H7 (cell line): ENCODE results near the gene CAMLG. TPM values are rescaled to one million over a fixed set of nuclear protein-coding genes. Genes with fewer than 3 reads are reported as not detected.
A peak's percentile ranks its signal among the peaks of the same experiment; 100 is the strongest.
"Not testable (repeated sequence)": the region's sequence is repeated elsewhere in the genome, so short reads cannot be mapped to it uniquely, and the experiment has no call there.

Experiments used
- DNase-seq: peaks from one replicate; pipeline ENCODE4 v3.0.0; 2012
- H3K27me3 ChIP-seq: 2 replicates; pipeline ENCODE4 v1.6.0; 2011; ENCODE audit warnings: mild to moderate bottlenecking, low read length; ENCODE audit not compliant: control insufficient read depth, insufficient read depth
- H3K36me3 ChIP-seq: replicated peaks from 2 replicates; pipeline ENCODE4 v1.5.1; 2011; ENCODE audit warnings: low read length; ENCODE audit not compliant: control insufficient read depth, insufficient read depth
- H3K4me3 ChIP-seq: 2 replicates; pipeline ENCODE4 v1.5.1; 2011; ENCODE audit warnings: low read depth, mild to moderate bottlenecking, control low read depth, low read length, moderate library complexity; ENCODE audit not compliant: insufficient read depth
- total RNA-seq: library from RNA; depleted of rRNA; stranded (reverse); fragments of >200 nt; shearing (Covaris generic); gene quantifications from 2 replicates; pipeline ENCODE4 v1.2.3, GENCODE V29; 2014

CAMLG gene
- total RNA-seq, 1 experiment from 2014 or later = 41.1 TPM

DNA sequence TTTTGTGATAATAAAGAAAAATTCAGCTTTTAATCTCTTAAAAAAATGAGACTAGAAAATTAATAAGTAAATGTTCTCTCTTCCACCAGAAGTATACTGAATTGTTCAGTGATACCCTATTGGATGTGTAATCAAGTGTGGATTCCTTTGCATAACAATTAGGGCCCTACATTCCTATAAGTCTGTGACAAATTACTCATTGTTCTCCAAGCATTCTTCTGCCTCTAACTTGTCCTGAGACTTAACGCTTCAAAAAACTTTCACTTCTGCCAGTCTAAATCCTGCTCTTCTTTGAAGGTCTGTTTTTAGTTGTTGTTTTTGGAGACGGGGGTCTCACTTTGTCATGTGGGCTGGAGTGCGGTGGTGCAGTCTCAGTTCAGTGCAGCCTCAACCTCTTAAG is 11.1 kb downstream of the CAMLG start:
- no peak for DNase-seq
- Histone ChIP-seq H3K27me3 (no peaks in the 10 kb centered on the region), H3K36me3 (peaks cover 2% of the 10 kb centered on the region; the same call in 1 of the 2 replicates), H3K4me3 (no peak overlapping the region)

DNA sequence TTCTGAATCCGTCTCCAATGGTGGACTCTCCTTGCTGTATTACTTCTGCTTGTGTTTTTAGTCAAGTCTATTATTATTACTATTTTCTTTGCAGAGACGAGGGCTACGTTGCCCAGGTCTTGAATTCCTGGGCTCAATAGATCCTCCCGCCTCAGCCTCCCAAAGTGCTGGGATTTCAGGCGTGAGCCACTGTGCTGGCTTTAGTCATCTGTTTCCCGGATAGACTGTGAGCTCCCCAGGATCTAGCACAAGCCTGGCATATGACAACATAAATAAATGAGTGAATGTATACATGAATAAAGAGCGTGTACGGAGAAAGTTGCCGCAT is 19.8 kb downstream of the CAMLG start:
- Histone ChIP-seq H3K36me3 (no peaks in the 10 kb centered on the region), H3K4me3 (peak overlapping the region; percentile 21; the same call in 1 of the 2 replicates), H3K27me3 (no peaks in the 10 kb centered on the region)
- no peak for DNase-seq

DNA sequence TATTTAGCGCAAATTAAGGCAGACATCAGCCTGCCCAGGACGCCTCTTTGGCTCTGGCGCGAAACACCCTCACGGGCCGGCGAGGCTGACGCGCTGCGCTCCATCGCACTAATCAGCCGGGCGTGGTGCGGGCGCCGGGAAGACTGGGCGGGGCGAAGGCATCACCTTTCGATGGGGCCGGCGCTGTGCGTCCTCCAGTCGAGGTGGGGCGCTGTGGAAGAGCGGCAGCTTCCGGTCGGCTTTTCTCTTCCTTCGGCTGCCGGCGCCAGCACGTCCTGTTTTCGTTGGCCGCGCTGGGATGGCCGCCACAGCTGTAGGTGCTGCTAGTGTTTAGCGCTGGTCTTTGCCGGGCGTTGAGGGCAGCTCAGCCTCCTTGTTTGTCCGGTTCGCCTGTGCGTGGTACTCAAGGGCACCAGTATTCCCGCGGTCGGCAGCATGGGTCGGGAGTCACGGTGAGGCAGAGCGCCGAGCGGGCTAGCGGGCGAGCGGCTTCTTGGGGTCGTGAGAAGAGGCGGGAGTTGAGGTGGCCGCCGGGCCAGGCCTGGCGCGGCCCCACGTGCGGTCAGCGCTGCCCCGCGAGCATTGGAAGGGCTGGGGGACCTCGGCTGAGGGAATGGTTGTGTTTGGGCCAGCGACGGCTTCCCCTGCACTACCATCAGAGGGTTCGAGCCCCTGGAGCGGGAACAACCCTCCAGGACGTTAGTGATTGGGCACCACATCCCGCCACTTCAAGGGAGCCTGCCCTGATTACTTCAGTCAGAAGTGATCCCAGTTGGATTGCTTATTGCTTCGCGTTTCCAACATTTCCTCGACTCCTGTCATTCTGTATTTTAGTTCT is 20.4 kb downstream of the CAMLG start, which contains the start of gene DDX46:
DDX46 (plus strand) TSS at position 276 of the 838 bp plus-strand sequence; CDS start at position 436, 160 bp downstream.
- Histone ChIP-seq H3K27me3 (no peaks in the 10 kb centered on the region), H3K4me3 (peak within 1 kb of the TSS; percentile 96)
- DNase-seq = peak; percentile 96

DNA sequence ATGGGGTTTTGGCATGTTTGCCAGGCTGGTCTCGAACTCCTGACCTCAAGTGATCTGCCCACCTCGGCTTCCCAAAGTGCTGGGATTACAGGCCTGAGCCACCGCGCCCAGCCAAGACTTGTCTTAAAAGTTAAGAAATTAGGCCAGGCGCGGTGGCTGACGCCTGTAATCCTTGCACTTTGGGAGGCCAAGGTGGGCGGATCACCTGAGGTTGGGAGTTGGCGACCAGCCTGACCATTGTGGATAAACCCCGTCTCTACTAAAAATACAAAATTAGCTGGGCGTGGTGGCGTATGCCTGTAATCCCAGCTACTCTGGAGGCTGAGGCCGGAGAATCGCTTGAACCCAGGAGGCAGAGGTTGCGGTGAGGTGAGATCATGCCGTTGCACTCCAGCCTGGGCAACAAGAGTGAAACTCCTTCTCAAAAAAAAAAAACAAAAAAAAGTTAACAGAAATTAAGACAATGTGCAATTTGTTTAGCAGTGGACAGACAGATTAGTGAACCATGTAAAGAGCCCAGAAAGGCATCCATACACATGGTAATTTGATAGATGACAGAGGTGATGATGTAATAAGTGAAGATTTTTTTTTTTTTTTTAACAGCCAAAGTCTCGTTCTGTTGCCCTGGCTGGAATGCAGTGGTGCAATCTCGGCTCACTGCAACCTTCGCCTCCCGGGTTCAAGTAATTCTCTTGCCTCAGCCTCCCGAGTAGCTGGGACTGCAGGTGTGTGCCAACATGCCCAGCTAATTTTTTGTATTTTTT is 29.4 kb downstream of the CAMLG start:
- DNase-seq, H3K4me3 ChIP-seq, H3K27me3 ChIP-seq: not testable (repeated sequence)
- H3K36me3 ChIP-seq = peaks cover 33% of the 10 kb centered on the region

More for the DNA sequence above, 20.4 kb downstream of the CAMLG start, which contains the start of gene DDX46:
- H3K36me3 ChIP-seq = peaks cover 2% of the 10 kb centered on the region; the same call in 1 of the 2 replicates

DNA sequence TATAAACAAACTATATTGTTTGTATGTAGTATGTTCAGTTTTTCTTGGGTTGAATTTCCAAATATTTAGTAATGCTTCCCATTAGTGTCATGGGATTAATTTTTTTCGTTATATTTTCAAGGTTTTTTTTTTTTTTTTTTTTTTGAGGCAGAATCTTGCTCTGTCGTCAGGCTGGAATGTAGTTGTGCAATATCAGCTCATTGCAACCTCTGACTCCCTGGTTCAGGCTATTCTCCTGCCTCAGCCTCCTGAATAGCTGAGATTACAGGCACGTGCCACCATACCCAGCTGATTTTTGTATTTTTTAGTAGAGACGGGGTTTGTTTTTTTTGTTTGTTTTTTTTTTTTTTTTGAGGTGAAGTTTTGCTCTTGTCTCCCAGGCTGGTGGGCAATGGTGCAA is 30.9 kb downstream of the CAMLG start:
- H3K4me3 ChIP-seq = no peak overlapping the region
- peaks cover 34% of the 10 kb centered on the region for H3K36me3 ChIP-seq
- H3K27me3 ChIP-seq = no peaks in the 10 kb centered on the region
- DNase-seq = no peak

DNA sequence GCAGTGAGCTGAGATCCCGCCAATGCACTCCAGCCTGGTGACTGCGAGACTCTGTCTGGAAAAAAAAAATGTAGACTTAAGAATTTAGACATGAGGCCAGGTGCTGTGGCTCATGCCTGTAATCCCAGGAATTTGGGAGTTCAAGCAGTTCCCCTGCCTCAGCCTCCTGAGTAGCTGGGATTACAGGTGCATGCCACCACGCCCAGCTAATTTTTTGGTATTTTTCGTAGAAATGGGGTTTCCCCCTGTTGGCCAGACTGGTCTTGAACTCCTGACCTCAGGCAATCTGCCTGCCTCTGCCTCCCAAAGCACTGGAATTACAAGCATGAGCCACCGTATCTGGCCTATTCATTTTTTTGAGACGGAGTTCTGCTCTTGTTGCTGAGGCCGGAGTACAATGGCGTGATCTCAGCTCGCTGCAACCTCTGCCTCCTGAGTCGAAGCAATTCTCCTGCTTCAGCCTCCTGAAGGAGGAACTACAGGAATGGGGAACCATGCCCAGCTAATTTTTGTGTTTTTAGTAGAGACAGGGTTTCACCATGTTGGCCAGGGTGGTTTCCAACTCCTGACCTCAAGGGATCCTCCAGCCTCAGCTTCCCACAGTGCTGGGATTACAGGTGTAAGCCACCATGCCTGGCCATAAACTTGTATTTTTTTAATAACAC is 34.2 kb downstream of the CAMLG start:
- H3K36me3 ChIP-seq = peaks cover 23% of the 10 kb centered on the region
- no peaks in the 10 kb centered on the region for H3K27me3 ChIP-seq
- no peak for DNase-seq
- H3K4me3 ChIP-seq = no peak overlapping the region

DNA sequence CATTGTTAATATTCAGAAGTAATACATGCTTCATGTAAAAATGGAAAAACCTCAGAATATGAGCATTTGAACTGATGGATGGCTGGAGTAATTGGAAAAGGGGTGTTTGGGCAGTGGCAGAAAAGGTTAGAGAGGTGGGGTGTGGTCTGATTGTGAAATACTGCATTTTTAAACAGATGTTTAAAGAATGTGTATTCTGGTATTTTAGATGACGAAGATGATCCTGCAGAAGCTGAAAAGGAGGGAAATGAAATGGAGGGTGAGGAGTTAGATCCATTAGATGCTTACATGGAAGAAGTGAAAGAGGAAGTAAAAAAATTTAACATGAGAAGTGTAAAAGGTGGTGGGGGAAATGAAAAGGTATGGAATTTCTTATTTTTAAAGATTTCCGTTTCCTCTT is 39.0 kb downstream of the CAMLG start:
- Histone ChIP-seq H3K36me3 (peaks cover 25% of the 10 kb centered on the region), H3K27me3 (no peaks in the 10 kb centered on the region), H3K4me3 (no peak overlapping the region)
- no peak for DNase-seq

DNA sequence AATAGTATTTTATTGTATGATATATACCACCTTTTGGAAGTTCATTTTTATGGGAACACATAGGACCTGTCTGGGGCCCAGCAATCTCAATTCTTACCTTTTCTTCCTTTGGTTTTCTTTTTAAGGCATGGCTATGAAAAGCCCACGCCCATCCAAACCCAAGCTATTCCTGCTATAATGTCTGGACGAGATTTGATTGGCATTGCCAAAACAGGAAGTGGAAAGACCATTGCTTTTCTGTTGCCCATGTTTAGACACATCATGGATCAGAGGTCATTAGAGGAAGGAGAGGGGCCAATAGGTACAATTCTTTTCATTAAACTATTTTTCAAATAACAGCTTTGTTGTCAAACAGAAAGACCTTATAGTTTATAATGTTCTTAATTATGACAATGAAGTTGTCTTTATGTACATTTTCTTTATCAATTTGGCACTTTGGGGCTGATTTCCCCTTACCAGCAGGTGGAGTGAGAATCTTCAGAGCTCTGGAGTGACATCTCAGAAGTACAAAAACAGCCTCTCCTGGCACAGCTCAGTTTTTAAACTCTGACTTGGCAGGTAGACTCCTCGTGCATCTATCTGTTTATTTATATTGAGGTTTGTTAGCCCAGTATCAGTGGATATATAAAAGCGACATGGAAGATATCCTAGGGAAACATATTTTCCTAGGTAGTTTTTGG is 46.0 kb downstream of the CAMLG start:
- Histone ChIP-seq H3K4me3 (no peak overlapping the region), H3K27me3 (no peaks in the 10 kb centered on the region), H3K36me3 (peaks cover 27% of the 10 kb centered on the region)
- no peak for DNase-seq

DNA sequence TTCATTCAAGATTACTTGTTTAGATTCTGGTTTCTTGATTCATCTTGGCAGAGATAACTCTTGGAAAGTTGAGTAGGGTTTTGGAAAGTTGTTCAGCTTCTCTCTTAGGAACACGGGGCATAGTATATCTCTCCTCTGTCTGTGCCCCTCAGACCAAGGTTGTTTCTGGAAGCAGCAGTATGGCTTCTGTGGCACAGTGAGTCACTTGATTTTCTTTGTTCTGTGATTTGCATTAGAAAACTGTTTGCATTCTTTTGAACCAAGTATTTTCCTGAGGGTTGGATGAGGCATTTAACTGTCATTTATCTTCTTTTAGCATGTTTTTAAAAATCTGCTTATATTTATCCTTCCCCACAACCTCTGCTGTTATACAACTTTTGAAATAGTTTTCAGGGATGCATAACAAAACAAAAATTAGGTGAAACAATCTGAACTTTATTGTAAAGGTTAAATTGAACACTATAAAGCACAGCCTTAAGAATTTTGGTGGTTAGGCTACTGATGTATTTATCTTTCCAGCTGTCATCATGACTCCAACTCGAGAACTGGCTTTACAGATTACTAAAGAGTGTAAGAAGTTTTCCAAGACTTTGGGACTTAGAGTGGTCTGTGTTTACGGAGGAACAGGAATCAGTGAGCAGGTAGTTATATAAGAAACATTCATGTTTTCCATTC is 46.7 kb downstream of the CAMLG start:
- DNase-seq = peak; percentile 17
- Histone ChIP-seq H3K27me3 (no peaks in the 10 kb centered on the region), H3K36me3 (peaks cover 28% of the 10 kb centered on the region), H3K4me3 (no peak overlapping the region)

DNA sequence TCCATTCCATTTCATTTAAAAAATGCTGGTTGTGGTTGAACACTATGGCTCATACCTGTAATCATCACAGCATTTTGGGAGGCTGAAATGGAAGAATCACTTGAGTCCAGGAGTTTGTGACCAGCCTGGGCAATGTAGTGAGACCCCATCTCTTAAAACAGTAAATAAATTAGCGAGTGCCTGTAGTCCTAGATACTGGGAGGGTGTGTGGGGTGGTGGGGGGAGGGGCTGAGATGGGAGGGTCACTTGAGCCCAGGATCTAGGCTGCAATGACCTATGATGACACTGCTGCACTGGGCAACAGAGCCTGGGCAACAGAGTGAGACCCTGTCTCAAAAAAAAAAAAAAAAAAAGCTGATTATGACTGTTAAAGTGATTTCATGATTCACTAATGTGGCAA is 49.3 kb downstream of the CAMLG start:
- DNase-seq = no peak
- Histone ChIP-seq H3K36me3 (peaks cover 29% of the 10 kb centered on the region), H3K4me3 (no peak overlapping the region), H3K27me3 (no peaks in the 10 kb centered on the region)

DNA sequence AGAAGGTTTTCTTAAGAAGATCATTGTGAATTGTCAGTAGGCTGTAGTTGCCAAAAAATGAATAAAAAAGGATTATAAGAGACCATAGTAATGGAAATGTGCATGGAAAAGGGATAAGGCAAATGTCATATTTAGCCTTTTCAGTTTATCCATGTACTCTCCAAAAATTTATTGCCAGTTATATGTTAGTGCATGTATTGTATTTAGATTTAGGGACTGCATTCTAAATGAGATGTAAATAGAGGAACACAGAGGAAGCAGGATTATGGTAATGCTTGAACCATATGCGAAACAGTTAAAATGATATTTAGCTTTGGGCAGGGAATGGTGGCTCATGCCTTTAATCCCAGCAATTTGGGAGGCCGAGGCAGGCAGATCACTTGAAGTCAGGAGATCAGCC is 53.2 kb downstream of the CAMLG start:
- DNase-seq = no peak
- H3K4me3 ChIP-seq = no peak overlapping the region
- H3K27me3 ChIP-seq = no peaks in the 10 kb centered on the region
- H3K36me3 ChIP-seq = peaks cover 46% of the 10 kb centered on the region

DNA sequence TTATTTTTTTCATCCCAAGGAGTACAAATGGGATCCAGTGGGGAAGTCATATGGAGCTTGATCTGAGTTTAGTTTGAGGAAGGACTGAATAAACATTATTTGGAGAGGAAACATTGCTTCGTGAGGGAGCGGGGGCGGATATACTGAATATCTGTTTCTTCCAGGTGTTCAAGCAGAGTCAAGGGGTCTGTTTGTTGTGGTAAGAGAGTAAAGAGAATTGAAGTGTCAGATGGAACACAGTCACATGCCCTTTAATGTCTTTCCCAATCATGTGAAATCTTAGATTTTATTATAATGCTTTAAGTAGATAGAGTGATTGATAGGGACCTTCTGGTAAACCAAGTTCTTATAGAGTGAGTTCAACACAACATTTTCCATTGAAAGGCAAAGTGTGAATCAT is 53.9 kb downstream of the CAMLG start:
- no peak overlapping the region for H3K4me3 ChIP-seq
- no peaks in the 10 kb centered on the region for H3K27me3 ChIP-seq
- DNase-seq = no peak
- peaks cover 42% of the 10 kb centered on the region for H3K36me3 ChIP-seq

DNA sequence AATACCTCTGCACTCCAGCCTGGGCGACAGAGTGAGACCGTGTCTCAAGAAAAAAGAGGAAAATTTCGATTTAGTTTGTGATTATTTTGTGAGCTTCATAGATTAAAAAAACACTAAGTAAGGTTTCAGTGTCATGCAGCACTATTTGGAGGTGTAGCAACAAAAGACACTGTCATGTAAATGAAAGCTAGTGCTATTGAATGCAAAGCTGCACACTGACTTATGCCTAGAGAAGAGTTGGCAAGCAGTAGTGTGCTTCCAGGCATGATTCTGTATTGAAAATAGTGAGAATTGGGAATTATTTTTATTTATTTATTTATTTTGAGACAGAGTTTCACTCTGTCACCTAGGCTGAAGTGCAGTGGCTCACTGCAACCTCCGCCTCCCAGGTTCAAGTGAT is 54.8 kb downstream of the CAMLG start:
- Histone ChIP-seq H3K36me3 (peaks cover 44% of the 10 kb centered on the region), H3K4me3 (no peak overlapping the region), H3K27me3 (no peaks in the 10 kb centered on the region)
- no peak for DNase-seq

DNA sequence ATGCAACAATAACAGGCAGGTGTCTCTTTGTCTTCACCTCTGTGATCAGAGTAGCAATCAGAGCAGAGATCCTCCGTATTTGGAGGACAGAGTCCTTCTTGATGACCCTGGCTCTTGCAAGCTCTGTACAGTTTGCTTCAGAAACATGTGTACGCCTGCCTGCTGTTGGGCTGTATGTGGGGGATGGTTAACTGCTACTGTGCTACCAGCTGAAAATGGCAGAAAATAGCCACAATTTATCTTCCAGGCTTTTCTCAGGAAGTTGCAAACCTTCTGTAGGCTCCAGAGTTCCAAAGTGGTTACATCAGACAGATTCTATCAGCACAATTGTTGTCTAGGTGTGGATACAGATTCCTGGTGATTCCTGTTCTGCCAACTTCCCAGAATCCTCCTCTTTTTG is 55.7 kb downstream of the CAMLG start:
- DNase-seq = no peak
- H3K27me3 ChIP-seq = no peaks in the 10 kb centered on the region
- H3K36me3 ChIP-seq = peaks cover 48% of the 10 kb centered on the region
- no peak overlapping the region for H3K4me3 ChIP-seq
